Stimulated activated naive CD8-positive, alpha-beta T cell treated with anti-CD3 and anti-CD28 coated beads, Interleukin-15, amount 100 ng/mL, for 72 hours (primary cell): Measurements from ENCODE around the gene SUMO3.

Source experiments
- ATAC-seq: fragments of 150-1000 bp; cut with Tn5 transposase; 2 replicates; pipeline ENCODE4 v1.10.0; 2021; ENCODE audit warnings: mild to moderate bottlenecking, moderate library complexity
- DNase-seq, 2 donors: peaks; one replicate each; pipeline ENCODE4 v3.0.0; 2021 to 2022
- H3K27ac Mint-ChIP-seq, 2 donors: one replicate each; pipeline ENCODE4 v1.8.0; 2022; ENCODE audit warnings: mild to moderate bottlenecking in 2 of 2, mixed read lengths in 2 of 2, moderate library complexity in 2 of 2
- H3K27me3 Mint-ChIP-seq: one replicate; pipeline ENCODE4 v1.8.0; 2022; ENCODE audit warnings: mixed read lengths
- H3K4me1 Mint-ChIP-seq: one replicate; pipeline ENCODE4 v1.8.0; 2022; ENCODE audit warnings: mild to moderate bottlenecking, mixed read lengths
- H3K4me3 Mint-ChIP-seq, 2 donors: one replicate each; pipeline ENCODE4 v1.8.0; 2022; ENCODE audit warnings: mild to moderate bottlenecking in 2 of 2, mixed read lengths in 2 of 2, moderate library complexity in 1 of 2
- H3K9me3 Mint-ChIP-seq, 2 donors: one replicate each; pipeline ENCODE4 v1.8.0; 2022; ENCODE audit warnings: mixed read lengths in 2 of 2

SUMO3 gene

GRCh38 chr21:44822484-44823178 lies 4.8 kb upstream of the SUMO3 start:
- no peaks in the 10 kb centered on the region for H3K4me1 Mint-ChIP-seq
- ATAC-seq (no peak), DNase-seq (no peak)
- H3K9me3 Mint-ChIP-seq, result peaks cover 16 to 44% of the 10 kb centered on the region in 2 donors
- H3K4me3 Mint-ChIP-seq, result no peak overlapping the region
- no peak overlapping the region for H3K27ac Mint-ChIP-seq
- peaks cover 18% of the 10 kb centered on the region for H3K27me3 Mint-ChIP-seq

GRCh38 chr21:44820851-44821250 lies 3.0 kb upstream of the SUMO3 start:
- Mint-ChIP-seq H3K27me3 (peaks cover 11% of the 10 kb centered on the region), H3K4me3 (no peak overlapping the region), H3K27ac (no peak overlapping the region), H3K9me3 (peaks cover 10 to 37% of the 10 kb centered on the region in 2 donors), H3K4me1 (peaks cover 13% of the 10 kb centered on the region)
- DNase-seq (no peak), ATAC-seq (no peak)

GRCh38 chr21:44819283-44820243 lies 1.7 kb upstream of the SUMO3 start:
- Mint-ChIP-seq H3K4me3 (peak overlapping the region; percentile 31 to 51), H3K9me3 (peaks cover 10 to 37% of the 10 kb centered on the region in 2 donors), H3K27me3 (peaks cover 11% of the 10 kb centered on the region), H3K4me1 (peaks cover 21% of the 10 kb centered on the region), H3K27ac (peak overlapping the region in 1 of 2 donors; percentile 42)
- ATAC-seq (no peak), DNase-seq (no peak)

- H3K27me3 Mint-ChIP-seq, result peaks cover 11% of the 10 kb centered on the region
- peak overlapping the region in 1 of 2 donors; percentile 78 for H3K27ac Mint-ChIP-seq
- no peak for ATAC-seq
- H3K4me3 Mint-ChIP-seq, result peak overlapping the region; percentile 32 to 62
- H3K4me1 Mint-ChIP-seq, result peaks cover 21% of the 10 kb centered on the region
- peaks cover 10 to 32% of the 10 kb centered on the region in 2 donors for H3K9me3 Mint-ChIP-seq
- DNase-seq, result no peak
Measured at GRCh38 chr21:44818640-44819011, 764 bp upstream of the SUMO3 start.

- Mint-ChIP-seq H3K9me3 (peaks cover 10 to 21% of the 10 kb centered on the region in 2 donors), H3K27me3 (peaks cover 11% of the 10 kb centered on the region), H3K27ac (peak overlapping the region in 1 of 2 donors; percentile 76), H3K4me3 (peak overlapping the region; percentile 75 to 80), H3K4me1 (peaks cover 30% of the 10 kb centered on the region)
- ATAC-seq (peak; percentile 81), DNase-seq (peak; percentile 90 to 91)
Measured at GRCh38 chr21:44817506-44817880, 369 bp downstream of the SUMO3 start.

- peaks cover 34% of the 10 kb centered on the region for H3K4me1 Mint-ChIP-seq
- peak; percentile 51 for ATAC-seq
- peaks cover 11% of the 10 kb centered on the region for H3K27me3 Mint-ChIP-seq
- H3K4me3 Mint-ChIP-seq, result peak overlapping the region; percentile 81 to 91
- DNase-seq, result no peak
- peak overlapping the region in 1 of 2 donors; percentile 87 for H3K27ac Mint-ChIP-seq
- H3K9me3 Mint-ChIP-seq, result peaks cover 4 to 15% of the 10 kb centered on the region in 2 donors
Measured at GRCh38 chr21:44816761-44817505, 929 bp downstream of the SUMO3 start.

GRCh38 chr21:44815852-44816628 lies 1.8 kb downstream of the SUMO3 start:
- H3K4me3 Mint-ChIP-seq, result peak overlapping the region; percentile 81 to 91
- ATAC-seq (no peak), DNase-seq (no peak)
- peaks cover 0 to 11% of the 10 kb centered on the region in 2 donors for H3K9me3 Mint-ChIP-seq
- peaks cover 11% of the 10 kb centered on the region for H3K27me3 Mint-ChIP-seq
- H3K27ac Mint-ChIP-seq, result peak overlapping the region in 1 of 2 donors; percentile 59
- peaks cover 42% of the 10 kb centered on the region for H3K4me1 Mint-ChIP-seq

- H3K4me3 Mint-ChIP-seq, result no peak overlapping the region
- H3K27me3 Mint-ChIP-seq, result peaks cover 7% of the 10 kb centered on the region
- no peak for DNase-seq
- ATAC-seq, result no peak
- no peak overlapping the region for H3K27ac Mint-ChIP-seq
- peaks cover 0 to 6% of the 10 kb centered on the region in 2 donors for H3K9me3 Mint-ChIP-seq
- peaks cover 46% of the 10 kb centered on the region for H3K4me1 Mint-ChIP-seq
Measured at GRCh38 chr21:44815225-44815624, 2.6 kb downstream of the SUMO3 start.

- Mint-ChIP-seq H3K27me3 (peaks cover under 1% of the 10 kb centered on the region), H3K27ac (no peak overlapping the region), H3K4me3 (no peak overlapping the region), H3K9me3 (no peaks in the 10 kb centered on the region), H3K4me1 (peaks cover 46% of the 10 kb centered on the region)
- ATAC-seq (no peak), DNase-seq (no peak)
Measured at GRCh38 chr21:44814498-44815023, 3.3 kb downstream of the SUMO3 start.

- no peaks in the 10 kb centered on the region for H3K9me3 Mint-ChIP-seq
- peaks cover 46% of the 10 kb centered on the region for H3K4me1 Mint-ChIP-seq
- no peaks in the 10 kb centered on the region for H3K27me3 Mint-ChIP-seq
- H3K27ac Mint-ChIP-seq, result no peak overlapping the region
- DNase-seq (no peak), ATAC-seq (no peak)
- H3K4me3 Mint-ChIP-seq, result no peak overlapping the region
Measured at GRCh38 chr21:44813727-44814126, 4.1 kb downstream of the SUMO3 start.

- DNase-seq (no peak), ATAC-seq (no peak)
- H3K4me1 Mint-ChIP-seq, result peaks cover 46% of the 10 kb centered on the region
- no peak overlapping the region for H3K4me3 Mint-ChIP-seq
- no peaks in the 10 kb centered on the region for H3K9me3 Mint-ChIP-seq
- no peak overlapping the region for H3K27ac Mint-ChIP-seq
- H3K27me3 Mint-ChIP-seq, result no peaks in the 10 kb centered on the region
Measured at GRCh38 chr21:44813149-44813548, 4.7 kb downstream of the SUMO3 start.

- no peak for ATAC-seq
- Mint-ChIP-seq H3K4me1 (peaks cover 46% of the 10 kb centered on the region), H3K27ac (no peak overlapping the region), H3K4me3 (no peak overlapping the region), H3K27me3 (no peaks in the 10 kb centered on the region), H3K9me3 (no peaks in the 10 kb centered on the region)
- no peak for DNase-seq
Measured at GRCh38 chr21:44812640-44813039, 5.2 kb downstream of the SUMO3 start.

- no peak overlapping the region for H3K4me3 Mint-ChIP-seq
- ATAC-seq (no peak), DNase-seq (no peak)
- H3K27ac Mint-ChIP-seq, result no peak overlapping the region
- H3K27me3 Mint-ChIP-seq, result no peaks in the 10 kb centered on the region
- peaks cover 34% of the 10 kb centered on the region for H3K4me1 Mint-ChIP-seq
- no peaks in the 10 kb centered on the region for H3K9me3 Mint-ChIP-seq
Measured at GRCh38 chr21:44810779-44811178, 7.1 kb downstream of the SUMO3 start.

GRCh38 chr21:44805859-44806258 lies 12.0 kb downstream of the SUMO3 start:
- DNase-seq, result no peak
- Mint-ChIP-seq H3K4me3 (no peak overlapping the region), H3K27ac (no peak overlapping the region), H3K4me1 (peaks cover 32% of the 10 kb centered on the region), H3K27me3 (no peaks in the 10 kb centered on the region), H3K9me3 (no peaks in the 10 kb centered on the region)
- no peak for ATAC-seq
